Measurements from ENCODE around the gene CBY2.

CBY2 gene

GRCh38 chr13:45717349-45717748 is 15.2 kb downstream of the CBY2 start:
- Histone ChIP-seq H3K4me3 (ENCODE audit: low read depth, low read length) (no peak overlapping the region), H3K36me3 (replicated peaks) (no peaks in the 10 kb centered on the region), H3K27me3 (replicated peaks) (no peaks in the 10 kb centered on the region), H3K27ac (no peak overlapping the region)
- no peak for TF ChIP-seq CTCF (IDR thresholded peaks at IDR 0.05; ENCODE audit: low read depth, low read length, missing control alignments)
- in situ Hi-C loops (cut with HindIII; ENCODE audit: low pct_ligation_motif_present, low sequenced_read_pairs) = no loop called here
- no peak for DNase-seq

DNA sequence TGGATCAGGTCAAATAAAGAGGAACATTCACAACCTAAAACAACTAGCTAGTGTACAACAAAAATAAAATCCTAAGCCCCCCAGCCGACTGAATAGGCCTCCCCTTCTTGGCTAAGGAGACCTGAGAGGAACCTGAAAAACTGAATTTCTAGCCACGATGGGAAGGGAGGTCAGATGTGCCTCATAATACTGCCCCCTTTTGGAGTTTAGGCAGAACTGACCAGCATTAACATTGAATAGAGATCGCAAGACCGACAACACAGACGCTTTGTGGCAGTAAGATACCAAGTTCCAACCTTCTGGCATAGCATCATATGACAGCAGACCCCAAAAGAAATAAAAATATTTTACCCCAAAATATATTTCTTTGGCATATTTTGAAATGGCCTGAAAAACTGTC is 15.9 kb downstream of the CBY2 start:
- TF ChIP-seq CTCF (IDR thresholded peaks at IDR 0.05; ENCODE audit: low read depth, low read length, missing control alignments) = peak; percentile 79
- in situ Hi-C loops (cut with HindIII; ENCODE audit: low pct_ligation_motif_present, low sequenced_read_pairs) = no loop called here
- H3K4me3 ChIP-seq (ENCODE audit: low read depth, low read length) = no peak overlapping the region
- H3K27me3 ChIP-seq (replicated peaks) = no peaks in the 10 kb centered on the region
- H3K36me3 ChIP-seq (replicated peaks) = no peaks in the 10 kb centered on the region
- H3K27ac ChIP-seq = no peak overlapping the region
- DNase-seq = peak; percentile 1

- no peaks in the 10 kb centered on the region for H3K27me3 ChIP-seq (replicated peaks)
- H3K27ac ChIP-seq = no peak overlapping the region
- no peak for DNase-seq
- in situ Hi-C loops (cut with HindIII; ENCODE audit: low pct_ligation_motif_present, low sequenced_read_pairs) = no loop called here
- H3K4me3 ChIP-seq (ENCODE audit: low read depth, low read length) = no peak overlapping the region
- H3K36me3 ChIP-seq (replicated peaks) = no peaks in the 10 kb centered on the region
- no peak for TF ChIP-seq CTCF (IDR thresholded peaks at IDR 0.05; ENCODE audit: low read depth, low read length, missing control alignments)
Measured at GRCh38 chr13:45718992-45719391, 16.9 kb downstream of the CBY2 start.

- Histone ChIP-seq H3K36me3 (replicated peaks) (no peaks in the 10 kb centered on the region), H3K27me3 (replicated peaks) (no peaks in the 10 kb centered on the region), H3K4me3 (ENCODE audit: low read depth, low read length) (no peak overlapping the region), H3K27ac (no peak overlapping the region)
- DNase-seq = no peak
- TF ChIP-seq CTCF (IDR thresholded peaks at IDR 0.05; ENCODE audit: low read depth, low read length, missing control alignments) = no peak
- in situ Hi-C loops (cut with HindIII; ENCODE audit: low pct_ligation_motif_present, low sequenced_read_pairs) = no loop called here
Measured at GRCh38 chr13:45721203-45721731, 19.1 kb downstream of the CBY2 start.

DNA sequence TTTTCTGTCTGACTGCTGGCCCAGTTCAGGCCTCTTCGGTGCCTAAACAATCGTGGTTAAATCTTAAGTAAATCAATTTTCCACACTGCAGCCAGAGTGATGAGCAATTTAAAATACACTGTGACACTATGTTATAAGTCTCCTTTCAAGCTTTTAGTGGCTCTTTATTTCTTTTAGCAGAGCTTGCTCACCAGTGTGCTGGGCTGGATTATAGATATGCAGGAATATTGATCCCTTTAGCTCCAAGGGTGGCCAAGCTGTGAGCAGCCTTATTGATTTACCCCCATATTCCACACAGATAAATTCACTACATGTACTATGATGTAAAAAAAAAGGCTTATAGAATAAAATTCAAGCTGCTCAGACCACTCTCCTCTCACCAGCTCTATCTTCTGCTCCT is 21.7 kb downstream of the CBY2 start:
- Histone ChIP-seq H3K27me3 (replicated peaks) (no peaks in the 10 kb centered on the region), H3K27ac (no peak overlapping the region), H3K36me3 (replicated peaks) (no peaks in the 10 kb centered on the region), H3K4me3 (ENCODE audit: low read depth, low read length) (no peak overlapping the region)
- TF ChIP-seq CTCF (IDR thresholded peaks at IDR 0.05; ENCODE audit: low read depth, low read length, missing control alignments) = no peak
- in situ Hi-C loops (cut with HindIII; ENCODE audit: low pct_ligation_motif_present, low sequenced_read_pairs) = no loop called here
- DNase-seq = no peak

GRCh38 chr13:45728759-45729158 is 26.6 kb downstream of the CBY2 start:
- Histone ChIP-seq H3K27ac (no peak overlapping the region), H3K27me3 (replicated peaks) (no peaks in the 10 kb centered on the region), H3K36me3 (replicated peaks) (no peaks in the 10 kb centered on the region), H3K4me3 (ENCODE audit: low read depth, low read length) (no peak overlapping the region)
- no peak for DNase-seq
- TF ChIP-seq CTCF (IDR thresholded peaks at IDR 0.05; ENCODE audit: low read depth, low read length, missing control alignments) = peak; percentile 50
- in situ Hi-C loops (cut with HindIII; ENCODE audit: low pct_ligation_motif_present, low sequenced_read_pairs) = no loop called here
